ENCODE results near the gene C10orf105.

The C10orf105 gene

DNA sequence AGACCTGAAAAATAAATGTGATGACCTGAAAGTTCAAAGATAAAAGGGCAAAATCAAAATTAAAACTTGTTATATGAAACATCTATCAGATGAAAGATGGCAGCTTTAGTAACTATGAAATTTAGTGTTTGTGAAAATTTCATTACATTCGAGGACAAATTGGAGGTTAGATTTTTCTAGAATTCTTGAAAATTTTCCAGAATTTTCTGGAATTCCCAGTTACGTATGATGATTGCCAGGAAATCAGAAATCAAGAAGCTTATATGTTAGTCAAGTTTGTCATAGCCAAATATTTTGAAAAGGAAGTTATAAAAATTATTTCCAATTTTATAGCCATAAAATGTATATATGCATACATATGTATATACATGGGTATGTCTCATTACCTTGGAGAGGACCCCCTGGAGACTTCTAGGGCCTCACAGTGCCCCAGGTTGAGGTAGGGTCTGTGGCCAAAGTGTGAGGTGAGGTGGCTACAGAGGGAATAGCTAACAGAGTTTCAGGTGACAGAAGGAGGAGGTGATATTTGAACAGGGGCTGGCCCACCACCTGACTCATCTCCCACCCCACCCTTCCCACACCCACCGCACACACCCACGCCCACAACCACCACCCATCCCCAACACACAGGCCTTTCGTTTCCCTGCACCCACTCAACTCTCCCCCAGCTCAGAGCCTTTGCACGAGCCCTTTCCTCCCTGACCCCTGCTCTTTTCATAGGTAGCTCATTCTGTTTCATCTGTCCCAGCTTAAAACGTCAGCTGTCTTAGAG, 21.5 kb downstream of the C10orf105 start:
- no peaks in the 10 kb centered on the region for H3K36me3 ChIP-seq (ENCODE audit: insufficient read depth, low read depth, low read length)
- no peaks in the 10 kb centered on the region for H3K9me3 ChIP-seq (ENCODE audit: insufficient read depth, low read depth, low read length)
- H3K27me3 ChIP-seq (ENCODE audit: insufficient read depth, low read length), result no peaks in the 10 kb centered on the region
- no peak overlapping the region for H3K4me3 ChIP-seq (ENCODE audit: low read length)
- H3K9ac ChIP-seq (ENCODE audit: low read depth, low read length), result no peak overlapping the region
- no peaks in the 10 kb centered on the region for H3K4me1 ChIP-seq (ENCODE audit: insufficient read depth, low read length)
- no peak overlapping the region for H3K27ac ChIP-seq (ENCODE audit: low read length)

GRCh38 chr10:71696628-71697326, 22.8 kb downstream of the C10orf105 start:
- Histone ChIP-seq H3K9me3 (ENCODE audit: insufficient read depth, low read depth, low read length) (no peaks in the 10 kb centered on the region), H3K27me3 (ENCODE audit: insufficient read depth, low read length) (no peaks in the 10 kb centered on the region), H3K4me3 (ENCODE audit: low read length) (no peak overlapping the region), H3K9ac (ENCODE audit: low read depth, low read length) (no peak overlapping the region), H3K36me3 (ENCODE audit: insufficient read depth, low read depth, low read length) (no peaks in the 10 kb centered on the region), H3K27ac (ENCODE audit: low read length) (no peak overlapping the region), H3K4me1 (ENCODE audit: insufficient read depth, low read length) (no peaks in the 10 kb centered on the region)

DNA sequence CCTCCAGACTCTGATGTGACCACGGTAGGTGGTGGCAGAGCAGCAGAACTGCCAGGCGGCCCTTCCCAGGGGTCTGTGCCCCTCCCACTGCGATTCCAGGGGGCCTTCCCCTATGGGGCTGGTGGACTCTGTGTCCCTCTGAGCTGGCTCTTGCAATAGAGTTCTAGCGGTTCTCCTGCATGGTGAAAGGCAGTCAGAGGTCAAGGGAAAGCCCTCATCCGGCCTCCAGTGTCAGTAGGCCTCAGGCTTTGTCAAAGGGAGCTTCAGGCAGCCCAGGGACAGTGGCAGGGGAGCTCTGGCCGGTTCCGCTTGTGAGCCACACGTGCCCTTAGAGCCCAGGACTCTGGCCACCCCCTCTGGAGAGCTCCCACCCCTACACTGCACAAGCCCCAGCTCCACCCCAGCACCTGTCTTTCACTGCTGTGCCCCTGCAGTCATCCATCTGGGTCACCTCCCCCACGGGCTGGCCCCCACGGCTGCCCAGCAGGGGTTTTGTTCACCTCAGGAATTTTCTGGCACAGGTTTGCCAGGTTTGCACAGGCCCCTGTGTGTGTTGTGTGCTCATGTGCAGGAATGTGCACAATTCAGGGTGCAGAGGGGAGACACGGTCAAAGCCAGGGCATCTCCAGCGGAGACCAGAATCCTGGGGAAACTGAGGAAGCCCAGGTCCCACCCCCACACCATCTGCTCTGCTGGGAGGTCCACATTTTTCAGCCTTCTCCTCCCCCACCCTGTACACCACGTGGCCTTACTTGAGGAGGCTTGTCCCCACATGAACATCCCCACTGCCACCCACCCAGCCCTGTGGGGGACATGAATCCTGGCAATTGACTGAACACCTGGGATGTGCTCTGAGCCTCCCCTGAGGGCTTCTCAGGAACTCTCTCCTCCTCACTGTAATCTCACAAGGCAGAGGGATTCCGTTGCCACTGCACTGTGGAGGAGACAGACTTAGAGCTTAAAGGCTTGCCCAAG, 23.8 kb downstream of the C10orf105 start:
- H3K9ac ChIP-seq (ENCODE audit: low read depth, low read length), result no peak overlapping the region
- H3K27me3 ChIP-seq (ENCODE audit: insufficient read depth, low read length), result no peaks in the 10 kb centered on the region
- no peaks in the 10 kb centered on the region for H3K4me1 ChIP-seq (ENCODE audit: insufficient read depth, low read length)
- H3K9me3 ChIP-seq (ENCODE audit: insufficient read depth, low read depth, low read length), result no peaks in the 10 kb centered on the region
- H3K36me3 ChIP-seq (ENCODE audit: insufficient read depth, low read depth, low read length), result no peaks in the 10 kb centered on the region
- H3K4me3 ChIP-seq (ENCODE audit: low read length), result no peak overlapping the region
- no peak overlapping the region for H3K27ac ChIP-seq (ENCODE audit: low read length)

GRCh38 chr10:71694567-71694968, 25.0 kb downstream of the C10orf105 start:
- Histone ChIP-seq H3K9ac (ENCODE audit: low read depth, low read length) (no peak overlapping the region), H3K27ac (ENCODE audit: low read length) (no peak overlapping the region), H3K4me1 (ENCODE audit: insufficient read depth, low read length) (no peaks in the 10 kb centered on the region), H3K36me3 (ENCODE audit: insufficient read depth, low read depth, low read length) (no peaks in the 10 kb centered on the region), H3K9me3 (ENCODE audit: insufficient read depth, low read depth, low read length) (no peaks in the 10 kb centered on the region), H3K27me3 (ENCODE audit: insufficient read depth, low read length) (no peaks in the 10 kb centered on the region), H3K4me3 (ENCODE audit: low read length) (no peak overlapping the region)

GRCh38 chr10:71694039-71694501, 25.5 kb downstream of the C10orf105 start:
- H3K9me3 ChIP-seq (ENCODE audit: insufficient read depth, low read depth, low read length), result no peaks in the 10 kb centered on the region
- H3K36me3 ChIP-seq (ENCODE audit: insufficient read depth, low read depth, low read length), result no peaks in the 10 kb centered on the region
- H3K27me3 ChIP-seq (ENCODE audit: insufficient read depth, low read length), result no peaks in the 10 kb centered on the region
- H3K27ac ChIP-seq (ENCODE audit: low read length), result no peak overlapping the region
- no peak overlapping the region for H3K9ac ChIP-seq (ENCODE audit: low read depth, low read length)
- no peak overlapping the region for H3K4me3 ChIP-seq (ENCODE audit: low read length)
- H3K4me1 ChIP-seq (ENCODE audit: insufficient read depth, low read length), result no peaks in the 10 kb centered on the region

GRCh38 chr10:71693377-71693776, 26.2 kb downstream of the C10orf105 start:
- no peaks in the 10 kb centered on the region for H3K36me3 ChIP-seq (ENCODE audit: insufficient read depth, low read depth, low read length)
- no peak overlapping the region for H3K27ac ChIP-seq (ENCODE audit: low read length)
- no peaks in the 10 kb centered on the region for H3K27me3 ChIP-seq (ENCODE audit: insufficient read depth, low read length)
- H3K9me3 ChIP-seq (ENCODE audit: insufficient read depth, low read depth, low read length), result no peaks in the 10 kb centered on the region
- H3K4me3 ChIP-seq (ENCODE audit: low read length), result no peak overlapping the region
- no peaks in the 10 kb centered on the region for H3K4me1 ChIP-seq (ENCODE audit: insufficient read depth, low read length)
- H3K9ac ChIP-seq (ENCODE audit: low read depth, low read length), result no peak overlapping the region

DNA sequence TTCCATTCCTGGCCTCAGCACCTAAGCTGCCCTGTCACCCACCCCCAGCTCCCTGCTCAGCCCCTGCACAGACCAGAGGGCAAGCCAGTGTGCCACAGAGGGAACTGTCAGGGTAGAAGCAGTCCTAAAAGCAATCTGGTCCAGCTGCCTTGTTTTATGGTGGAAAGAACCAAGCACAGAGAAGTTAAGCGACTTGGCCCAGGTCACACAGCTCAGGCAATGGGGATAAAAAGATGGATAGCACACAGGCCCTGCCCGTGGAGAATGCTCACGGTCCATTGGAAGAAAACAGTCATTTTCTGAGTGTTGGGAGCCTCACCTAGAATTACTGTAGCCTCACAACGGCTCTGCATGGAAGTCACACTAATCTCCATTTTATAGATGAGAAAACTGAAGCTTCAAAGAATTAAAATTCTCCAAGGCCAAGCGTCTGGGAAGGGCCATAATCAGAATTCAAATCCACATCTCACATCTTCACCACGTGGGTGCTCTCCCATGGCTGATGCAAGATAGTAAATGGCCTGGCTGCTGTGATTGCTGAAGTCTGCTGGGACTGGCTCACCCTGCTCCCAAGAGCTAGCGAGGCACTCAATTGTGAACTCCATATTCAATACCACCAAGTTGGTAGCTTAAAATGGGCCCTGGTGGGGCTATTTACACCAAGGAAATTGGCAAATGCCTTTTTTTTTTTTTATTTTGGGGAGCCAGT, 26.8 kb downstream of the C10orf105 start:
- no peaks in the 10 kb centered on the region for H3K9me3 ChIP-seq (ENCODE audit: insufficient read depth, low read depth, low read length)
- no peak overlapping the region for H3K9ac ChIP-seq (ENCODE audit: low read depth, low read length)
- no peaks in the 10 kb centered on the region for H3K4me1 ChIP-seq (ENCODE audit: insufficient read depth, low read length)
- no peak overlapping the region for H3K27ac ChIP-seq (ENCODE audit: low read length)
- no peaks in the 10 kb centered on the region for H3K36me3 ChIP-seq (ENCODE audit: insufficient read depth, low read depth, low read length)
- H3K27me3 ChIP-seq (ENCODE audit: insufficient read depth, low read length), result no peaks in the 10 kb centered on the region
- no peak overlapping the region for H3K4me3 ChIP-seq (ENCODE audit: low read length)

- Histone ChIP-seq H3K27ac (ENCODE audit: low read length) (no peak overlapping the region), H3K9ac (ENCODE audit: low read depth, low read length) (no peak overlapping the region), H3K4me1 (ENCODE audit: insufficient read depth, low read length) (no peaks in the 10 kb centered on the region; the same call in 1 of the 2 replicates), H3K9me3 (ENCODE audit: insufficient read depth, low read depth, low read length) (no peaks in the 10 kb centered on the region), H3K4me3 (ENCODE audit: low read length) (no peak overlapping the region), H3K27me3 (ENCODE audit: insufficient read depth, low read length) (no peaks in the 10 kb centered on the region), H3K36me3 (ENCODE audit: insufficient read depth, low read depth, low read length) (no peaks in the 10 kb centered on the region)
Measured at GRCh38 chr10:71691405-71691804, 28.2 kb downstream of the C10orf105 start.

DNA sequence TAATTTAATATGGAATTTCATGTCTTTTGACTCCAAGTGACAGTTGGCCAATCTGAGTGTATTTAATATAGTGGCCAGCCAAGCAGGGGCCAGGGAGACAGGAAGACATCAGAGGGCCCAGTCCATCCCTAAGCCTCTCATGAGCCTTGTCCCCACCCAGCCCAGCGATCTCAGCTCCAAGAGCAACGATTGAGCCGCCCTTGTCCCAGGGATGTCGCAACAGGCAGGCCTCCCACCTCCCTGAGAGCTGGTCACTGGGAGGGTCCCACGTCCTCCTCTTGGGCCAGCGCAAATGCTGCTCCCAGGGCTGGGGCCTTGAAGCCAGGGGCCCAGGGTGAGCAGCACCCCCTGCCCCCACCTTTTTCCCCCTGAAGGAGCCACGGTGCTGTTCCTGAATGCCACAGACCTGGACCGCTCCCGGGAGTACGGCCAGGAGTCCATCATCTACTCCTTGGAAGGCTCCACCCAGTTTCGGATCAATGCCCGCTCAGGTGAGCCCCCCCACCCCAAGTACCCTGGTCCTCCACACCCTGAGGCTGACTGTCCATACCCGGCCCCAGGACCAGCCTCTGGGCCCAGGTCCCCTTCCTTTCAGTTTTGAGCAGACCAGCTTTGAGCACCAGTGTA, 29.4 kb downstream of the C10orf105 start:
- peaks cover 7% of the 10 kb centered on the region; the same call in 1 of the 2 replicates for H3K4me1 ChIP-seq (ENCODE audit: insufficient read depth, low read length)
- H3K9ac ChIP-seq (ENCODE audit: low read depth, low read length), result no peak overlapping the region
- no peak overlapping the region for H3K27ac ChIP-seq (ENCODE audit: low read length)
- no peaks in the 10 kb centered on the region for H3K36me3 ChIP-seq (ENCODE audit: insufficient read depth, low read depth, low read length)
- H3K27me3 ChIP-seq (ENCODE audit: insufficient read depth, low read length), result no peaks in the 10 kb centered on the region
- H3K9me3 ChIP-seq (ENCODE audit: insufficient read depth, low read depth, low read length), result no peaks in the 10 kb centered on the region
- H3K4me3 ChIP-seq (ENCODE audit: low read length), result no peak overlapping the region

- no peaks in the 10 kb centered on the region for H3K27me3 ChIP-seq (ENCODE audit: insufficient read depth, low read length)
- no peaks in the 10 kb centered on the region for H3K9me3 ChIP-seq (ENCODE audit: insufficient read depth, low read depth, low read length)
- no peak overlapping the region for H3K9ac ChIP-seq (ENCODE audit: low read depth, low read length)
- peaks cover 7% of the 10 kb centered on the region; the same call in 1 of the 2 replicates for H3K4me1 ChIP-seq (ENCODE audit: insufficient read depth, low read length)
- H3K36me3 ChIP-seq (ENCODE audit: insufficient read depth, low read depth, low read length), result no peaks in the 10 kb centered on the region
- H3K4me3 ChIP-seq (ENCODE audit: low read length), result no peak overlapping the region
- no peak overlapping the region for H3K27ac ChIP-seq (ENCODE audit: low read length)
Measured at GRCh38 chr10:71688256-71688655, 31.3 kb downstream of the C10orf105 start.
